Muscle layer of duodenum (tissue), 2 donors: ENCODE measurements around the gene SLC37A1.

Experiments used
- H3K27ac ChIP-seq: one replicate; pipeline ENCODE4 v1.7.0; 2013; ENCODE audit warnings: mild to moderate bottlenecking, low read length
- H3K27me3 ChIP-seq: one replicate; pipeline ENCODE4 v1.7.0; 2013; ENCODE audit warnings: low read depth, mild to moderate bottlenecking, control low read depth, low read length
- H3K36me3 ChIP-seq, 2 donors: one replicate each; pipeline ENCODE4 v1.7.0; 2013; ENCODE audit warnings: low read length in 2 of 2, control low read depth in 1 of 2, mild to moderate bottlenecking in 1 of 2; ENCODE audit not compliant: insufficient read depth in 2 of 2, control insufficient read depth in 1 of 2
- H3K4me1 ChIP-seq, 2 donors: one replicate each; pipeline ENCODE4 v1.7.0; 2013; ENCODE audit warnings: low read length in 2 of 2, mild to moderate bottlenecking in 2 of 2, control low read depth in 1 of 2, moderate library complexity in 1 of 2; ENCODE audit not compliant: insufficient read depth in 2 of 2, control insufficient read depth in 1 of 2
- H3K4me3 ChIP-seq, 2 donors: one replicate each; pipeline ENCODE4 v1.7.0; 2013; ENCODE audit warnings: low read length in 2 of 2, low read depth in 1 of 2, mild to moderate bottlenecking in 1 of 2
- H3K9me3 ChIP-seq, 2 donors: one replicate each; pipeline ENCODE4 v1.7.0; 2013; ENCODE audit warnings: low read length in 2 of 2, control low read depth in 1 of 2, mild to moderate bottlenecking in 1 of 2; ENCODE audit not compliant: control insufficient read depth in 1 of 2
- donor health status: healthy.

The SLC37A1 gene

GRCh38 chr21:42547001-42547905, 33.6 kb downstream of the SLC37A1 start:
- H3K4me1 ChIP-seq: no peaks in the 10 kb centered on the region
- no peaks in the 10 kb centered on the region for H3K27me3 ChIP-seq
- H3K36me3 ChIP-seq: peaks cover 44 to 52% of the 10 kb centered on the region in 2 donors
- H3K27ac ChIP-seq: no peak overlapping the region
- H3K9me3 ChIP-seq: no peaks in the 10 kb centered on the region
- no peak overlapping the region for H3K4me3 ChIP-seq

- Histone ChIP-seq H3K27ac (no peak overlapping the region), H3K36me3 (peaks cover 43 to 47% of the 10 kb centered on the region in 2 donors), H3K9me3 (no peaks in the 10 kb centered on the region), H3K27me3 (no peaks in the 10 kb centered on the region), H3K4me1 (no peaks in the 10 kb centered on the region), H3K4me3 (no peak overlapping the region)
Measured at GRCh38 chr21:42547906-42548365, 34.3 kb downstream of the SLC37A1 start.

GRCh38 chr21:42548687-42549406, 35.2 kb downstream of the SLC37A1 start:
- H3K4me1 ChIP-seq: no peaks in the 10 kb centered on the region
- no peaks in the 10 kb centered on the region for H3K9me3 ChIP-seq
- H3K4me3 ChIP-seq: no peak overlapping the region
- H3K27me3 ChIP-seq: no peaks in the 10 kb centered on the region
- H3K27ac ChIP-seq: no peak overlapping the region
- H3K36me3 ChIP-seq: peaks cover 37 to 38% of the 10 kb centered on the region in 2 donors

GRCh38 chr21:42550817-42551216, 37.2 kb downstream of the SLC37A1 start:
- Histone ChIP-seq H3K36me3 (peaks cover 33 to 34% of the 10 kb centered on the region in 2 donors), H3K27me3 (no peaks in the 10 kb centered on the region), H3K27ac (no peak overlapping the region), H3K9me3 (no peaks in the 10 kb centered on the region), H3K4me3 (no peak overlapping the region), H3K4me1 (no peaks in the 10 kb centered on the region)

GRCh38 chr21:42552407-42553336, 39.0 kb downstream of the SLC37A1 start:
- no peaks in the 10 kb centered on the region for H3K27me3 ChIP-seq
- H3K36me3 ChIP-seq: peaks cover 36 to 38% of the 10 kb centered on the region in 2 donors

GRCh38 chr21:42553435-42553834, 39.8 kb downstream of the SLC37A1 start:
- H3K36me3 ChIP-seq: peaks cover 34 to 36% of the 10 kb centered on the region in 2 donors
- H3K4me3 ChIP-seq: no peak overlapping the region
- no peak overlapping the region for H3K27ac ChIP-seq
- H3K4me1 ChIP-seq: no peaks in the 10 kb centered on the region
- H3K27me3 ChIP-seq: no peaks in the 10 kb centered on the region
- no peaks in the 10 kb centered on the region for H3K9me3 ChIP-seq

More at GRCh38 chr21:42552407-42553336, 39.0 kb downstream of the SLC37A1 start:
- Histone ChIP-seq H3K9me3 (no peaks in the 10 kb centered on the region), H3K4me1 (no peaks in the 10 kb centered on the region), H3K4me3 (no peak overlapping the region), H3K27ac (no peak overlapping the region)

GRCh38 chr21:42554251-42554961, 40.8 kb downstream of the SLC37A1 start:
- H3K27ac ChIP-seq: no peak overlapping the region
- H3K36me3 ChIP-seq: peaks cover 30 to 40% of the 10 kb centered on the region in 2 donors
- H3K4me1 ChIP-seq: no peaks in the 10 kb centered on the region
- H3K27me3 ChIP-seq: no peaks in the 10 kb centered on the region
- no peaks in the 10 kb centered on the region for H3K9me3 ChIP-seq
- no peak overlapping the region for H3K4me3 ChIP-seq

GRCh38 chr21:42555756-42556438, 42.2 kb downstream of the SLC37A1 start:
- Histone ChIP-seq H3K36me3 (peaks cover 31 to 53% of the 10 kb centered on the region in 2 donors), H3K4me3 (no peak overlapping the region), H3K27me3 (no peaks in the 10 kb centered on the region), H3K27ac (no peak overlapping the region), H3K9me3 (no peaks in the 10 kb centered on the region), H3K4me1 (no peaks in the 10 kb centered on the region)

GRCh38 chr21:42556476-42556875, 42.8 kb downstream of the SLC37A1 start:
- Histone ChIP-seq H3K36me3 (peaks cover 37 to 59% of the 10 kb centered on the region in 2 donors), H3K9me3 (no peaks in the 10 kb centered on the region), H3K27me3 (no peaks in the 10 kb centered on the region)

GRCh38 chr21:42556960-42557359, 43.3 kb downstream of the SLC37A1 start:
- no peaks in the 10 kb centered on the region for H3K9me3 ChIP-seq

More at GRCh38 chr21:42556476-42556875, 42.8 kb downstream of the SLC37A1 start:
- H3K4me1 ChIP-seq: no peaks in the 10 kb centered on the region
- no peak overlapping the region for H3K4me3 ChIP-seq
- H3K27ac ChIP-seq: no peak overlapping the region

More at GRCh38 chr21:42556960-42557359, 43.3 kb downstream of the SLC37A1 start:
- Histone ChIP-seq H3K4me1 (no peaks in the 10 kb centered on the region), H3K36me3 (peaks cover 39 to 64% of the 10 kb centered on the region in 2 donors), H3K4me3 (no peak overlapping the region), H3K27me3 (no peaks in the 10 kb centered on the region), H3K27ac (no peak overlapping the region)
